NCI-H460 (cell line): ENCODE measurements around the gene TIGD2. TPM values are rescaled to one million over a fixed set of nuclear protein-coding genes. Genes with fewer than 3 reads are reported as not detected.
A peak's percentile ranks its signal among the peaks of the same experiment; 100 is the strongest.

Experiments used
- DNase-seq: peaks from one replicate; pipeline ENCODE4 v3.0.0-alpha.2; 2016; ENCODE audit warnings: low read depth; ENCODE audit errors: extremely low read depth
- polyA plus RNA-seq: library from polyadenylated mRNA; depleted of rRNA; stranded (reverse); fragments of >200 nt; gene quantifications from 2 replicates; pipeline ENCODE4 v1.2.3, GENCODE V29; 2014; cell fraction: nucleus; rRNA removed
- total RNA-seq: library from RNA; depleted of rRNA; stranded (reverse); fragments of >200 nt; shearing (Covaris generic); gene quantifications from 2 replicates; pipeline ENCODE4 v1.2.3, GENCODE V29; 2014; rRNA removed

TIGD2 gene
- 11.7 and 14.0 TPM in 2 replicates for total RNA-seq
- polyA plus RNA-seq: 5.0 and 6.3 TPM in 2 replicates

- peak; percentile 81 for DNase-seq
These were observed at the start of gene TIGD2 for GRCh38 chr4:89110986-89111832. Gene TIGD2 (plus strand): TSS chr4:89111533. CDS start chr4:89112975, 1,442 bp downstream.

GRCh38 chr4:89064848-89065247, 46.5 kb upstream of the TIGD2 start:
- no peak for DNase-seq

- no peak for DNase-seq
These were observed 43.9 kb upstream of the TIGD2 start for GRCh38 chr4:89067417-89067816.

- no peak for DNase-seq
These were observed 41.9 kb upstream of the TIGD2 start for GRCh38 chr4:89069481-89069880.

GRCh38 chr4:89070041-89070440, 41.3 kb upstream of the TIGD2 start:
- DNase-seq: no peak

GRCh38 chr4:89071311-89071710, 40.0 kb upstream of the TIGD2 start:
- DNase-seq: no peak

- no peak for DNase-seq
These were observed 38.4 kb upstream of the TIGD2 start for GRCh38 chr4:89072921-89073320.

- DNase-seq: no peak
These were observed 33.6 kb upstream of the TIGD2 start for GRCh38 chr4:89077761-89078160.

GRCh38 chr4:89078300-89078699, 33.0 kb upstream of the TIGD2 start:
- no peak for DNase-seq

GRCh38 chr4:89099034-89099433, 12.3 kb upstream of the TIGD2 start:
- no peak for DNase-seq

GRCh38 chr4:89099471-89099870, 11.9 kb upstream of the TIGD2 start:
- no peak for DNase-seq

GRCh38 chr4:89100853-89101252, 10.5 kb upstream of the TIGD2 start:
- no peak for DNase-seq

GRCh38 chr4:89101256-89102161, 9.8 kb upstream of the TIGD2 start:
- DNase-seq: no peak

- DNase-seq: no peak
These were observed 5.6 kb upstream of the TIGD2 start for GRCh38 chr4:89105726-89106125.

GRCh38 chr4:89108091-89108490, 3.2 kb upstream of the TIGD2 start:
- DNase-seq: no peak

- DNase-seq: no peak
These were observed 1.3 kb upstream of the TIGD2 start for GRCh38 chr4:89109841-89110540.

GRCh38 chr4:89110541-89110985, 770 bp upstream of the TIGD2 start:
- DNase-seq: no peak

GRCh38 chr4:89111833-89112563, 665 bp downstream of the TIGD2 start:
- peak; percentile 46 for DNase-seq

GRCh38 chr4:89113415-89113814, 2.1 kb downstream of the TIGD2 start:
- DNase-seq: no peak

GRCh38 chr4:89114100-89114499, 2.8 kb downstream of the TIGD2 start:
- DNase-seq: no peak
